Superior temporal gyrus (tissue), 1 donor: ENCODE data around the gene FAM83B.
"Not testable (repeated sequence)": the region's sequence is repeated elsewhere in the genome, so short reads cannot be mapped to it uniquely, and the experiment has no call there.

Experiments used
- DNase-seq: peaks from one replicate; pipeline ENCODE4 v3.0.0-alpha.2; 2016; ENCODE audit errors: extremely low spot score

The FAM83B gene

DNA sequence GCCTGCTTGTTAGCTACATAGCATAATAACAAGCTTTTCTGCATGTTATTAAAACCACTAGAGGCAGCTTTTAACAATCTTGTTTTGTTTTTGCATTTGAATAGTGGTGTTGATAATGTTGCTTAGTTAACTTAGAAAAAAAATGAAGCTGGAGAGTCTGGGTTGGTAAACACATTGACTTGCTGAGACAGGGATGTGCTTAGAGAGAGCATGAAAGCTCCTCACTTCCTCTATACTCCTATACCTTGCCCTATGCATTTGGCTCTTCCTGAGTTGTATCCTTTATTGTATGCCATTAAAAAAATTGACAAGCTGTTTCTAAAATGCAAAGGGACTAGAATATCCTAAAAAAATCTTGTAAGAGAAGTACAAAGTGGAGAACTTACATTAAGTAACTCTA, 13.6 kb downstream of the FAM83B start:
- no peak for DNase-seq

DNA sequence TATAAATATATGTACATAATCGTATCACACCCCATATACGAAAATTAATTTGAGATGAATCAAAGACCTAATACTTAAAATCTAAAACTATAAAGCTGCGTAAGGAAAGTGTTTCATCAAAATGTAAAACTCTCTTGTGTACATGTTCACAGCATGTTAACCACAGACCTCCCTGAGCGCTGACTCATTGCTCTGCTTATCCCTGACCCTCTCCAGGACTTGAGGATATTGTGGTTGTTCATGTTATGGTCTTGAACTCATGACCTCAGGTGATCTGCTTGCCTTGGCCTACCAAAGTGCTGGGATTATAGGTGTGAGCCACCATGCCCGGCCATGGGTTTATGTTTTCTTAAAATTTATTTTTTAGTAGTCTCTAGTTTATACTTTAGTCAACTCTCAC, 14.2 kb downstream of the FAM83B start:
- DNase-seq, result no peak

GRCh38 chr6:54861905-54862616, 15.5 kb downstream of the FAM83B start:
- no peak for DNase-seq

DNA sequence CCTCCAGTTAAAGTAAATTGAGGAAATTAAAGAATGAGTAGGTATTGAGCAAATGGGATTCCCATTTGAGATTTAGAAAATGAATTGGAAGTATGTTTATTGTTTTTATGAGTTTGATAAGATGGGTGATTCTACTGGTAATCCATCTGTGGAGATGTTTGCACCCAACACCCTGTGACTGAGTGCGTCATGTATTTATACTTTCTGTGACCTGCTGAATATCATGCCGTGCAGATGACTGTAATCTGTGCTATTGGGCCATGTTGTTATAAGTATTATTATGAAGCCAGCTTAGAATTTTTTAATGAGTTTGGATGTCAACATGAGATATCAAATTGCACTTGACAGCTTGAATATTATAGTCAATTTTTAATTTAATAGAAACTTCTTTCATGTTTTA, 17.7 kb downstream of the FAM83B start:
- DNase-seq, result no peak

- no peak for DNase-seq
Observed at GRCh38 chr6:54865091-54865631, 18.6 kb downstream of the FAM83B start.

DNA sequence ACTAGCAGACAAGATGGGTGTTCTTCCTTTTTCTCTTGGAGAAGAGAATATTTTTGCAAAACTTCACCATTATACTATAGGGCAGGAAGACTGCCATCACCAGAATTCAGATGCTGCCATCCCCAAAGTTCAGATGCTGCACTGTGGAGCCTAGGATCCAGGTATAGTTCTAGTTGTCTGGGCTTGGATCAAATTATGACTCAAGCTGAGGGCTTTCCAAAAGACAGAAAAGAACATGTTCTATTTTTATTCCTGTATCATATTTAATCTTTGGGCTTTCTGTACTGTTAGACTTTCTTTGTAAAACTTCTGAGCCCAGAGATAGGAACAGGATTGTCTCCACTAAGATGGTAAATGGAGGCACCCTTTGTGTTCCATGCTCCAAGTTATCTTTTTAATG, 22.0 kb downstream of the FAM83B start:
- DNase-seq, result no peak

- DNase-seq, result no peak
Observed at GRCh38 chr6:54873599-54873998, 27.0 kb downstream of the FAM83B start.

GRCh38 chr6:54874349-54875048, 27.9 kb downstream of the FAM83B start:
- no peak for DNase-seq

GRCh38 chr6:54875539-54875938, 29.0 kb downstream of the FAM83B start:
- DNase-seq, result no peak

DNA sequence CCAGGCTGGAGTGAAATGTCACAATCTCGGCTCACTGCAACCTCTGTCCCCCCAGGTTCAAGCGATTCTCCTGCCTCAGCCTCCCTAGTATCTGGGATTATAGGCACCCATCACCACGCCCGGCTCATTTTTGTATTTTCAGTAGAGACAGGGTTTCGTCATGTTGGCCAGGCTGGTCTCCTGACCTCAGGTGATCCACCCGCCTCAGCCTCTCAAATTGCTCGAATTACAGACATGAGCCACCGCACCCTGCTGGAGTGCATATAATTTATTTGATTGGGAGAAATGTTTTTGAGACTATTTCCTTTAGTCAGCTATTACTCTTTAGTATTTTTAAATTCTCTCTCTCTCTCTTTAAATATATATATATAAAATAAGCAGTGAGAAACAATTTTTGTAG, 29.8 kb downstream of the FAM83B start:
- DNase-seq, result no peak

DNA sequence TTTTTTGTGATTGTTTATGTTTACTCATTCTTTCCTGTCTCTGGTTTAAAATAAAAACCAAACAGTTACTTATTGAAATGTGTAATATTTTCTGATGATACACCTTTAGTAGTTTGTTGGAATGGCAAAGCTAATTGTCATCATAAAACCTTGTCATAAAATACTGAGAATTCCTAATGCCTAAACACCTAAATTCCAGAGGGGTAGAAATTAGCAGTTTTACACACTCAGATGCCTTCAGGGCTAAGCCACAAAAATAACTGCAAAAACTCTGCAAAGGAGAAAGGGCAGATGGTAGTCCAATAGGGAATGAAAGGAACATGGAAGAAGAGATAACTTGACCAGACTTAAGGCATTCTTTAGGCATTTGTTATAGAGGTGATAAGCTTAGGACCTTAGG, 30.3 kb downstream of the FAM83B start:
- no peak for DNase-seq

GRCh38 chr6:54877713-54878317, 31.2 kb downstream of the FAM83B start:
- no peak for DNase-seq

GRCh38 chr6:54878718-54879117, 32.1 kb downstream of the FAM83B start:
- no peak for DNase-seq

GRCh38 chr6:54879188-54879985, 32.8 kb downstream of the FAM83B start:
- DNase-seq, result no peak

DNA sequence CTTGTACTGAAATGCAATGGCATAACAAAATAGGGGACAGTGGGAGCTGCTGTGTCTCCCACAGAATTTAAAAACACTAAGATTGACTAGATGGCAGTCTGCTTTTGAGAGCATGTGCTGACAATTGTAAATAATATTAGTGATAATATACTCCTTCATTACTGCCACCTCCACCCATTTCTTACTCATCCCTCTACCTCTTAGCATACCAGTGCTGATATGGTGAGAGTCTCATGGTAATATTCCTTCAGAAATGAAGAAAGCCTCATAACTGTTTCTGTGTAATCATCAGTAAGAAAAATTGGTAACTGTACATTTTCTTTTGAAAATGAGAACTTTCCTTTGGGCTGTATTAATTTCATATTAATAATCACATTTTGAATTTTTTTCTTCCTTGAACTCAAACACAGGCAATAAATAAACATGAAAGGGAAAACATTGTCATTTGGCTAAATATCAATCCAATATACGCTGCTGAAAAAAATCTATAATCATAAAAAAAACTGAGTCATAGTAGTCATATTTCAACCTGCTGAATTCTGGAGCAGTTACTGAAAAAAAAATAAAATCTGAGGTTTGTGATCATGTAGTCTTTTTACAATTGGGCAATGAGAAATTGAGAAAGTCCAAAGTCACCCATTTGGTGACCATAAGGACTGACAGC, 34.6 kb downstream of the FAM83B start:
- no peak for DNase-seq

- not testable (repeated sequence) for DNase-seq
Observed at GRCh38 chr6:54881891-54882290, 35.3 kb downstream of the FAM83B start.

- no peak for DNase-seq
Observed at GRCh38 chr6:54886932-54887584, 40.5 kb downstream of the FAM83B start.

DNA sequence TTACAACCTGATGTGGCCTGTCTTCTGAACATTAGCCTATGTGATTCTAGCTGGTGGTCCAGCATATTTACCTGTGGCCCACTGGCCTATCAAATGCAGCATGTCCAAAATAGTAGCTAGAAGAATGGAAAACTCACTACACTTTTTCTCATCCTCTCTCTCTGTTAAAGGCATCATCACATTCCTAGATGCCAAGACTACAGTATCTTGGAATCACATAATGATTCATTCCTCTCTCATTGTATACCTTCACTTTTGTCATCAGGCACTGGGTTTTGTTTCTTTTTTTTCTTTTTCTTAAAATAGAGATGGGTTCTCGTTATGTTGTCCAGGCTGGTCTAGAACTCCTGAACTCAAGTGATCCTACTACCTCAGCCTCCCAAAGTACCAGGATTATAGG, 45.0 kb downstream of the FAM83B start:
- DNase-seq, result no peak

GRCh38 chr6:54892831-54893230, 46.3 kb downstream of the FAM83B start:
- DNase-seq, result no peak

DNA sequence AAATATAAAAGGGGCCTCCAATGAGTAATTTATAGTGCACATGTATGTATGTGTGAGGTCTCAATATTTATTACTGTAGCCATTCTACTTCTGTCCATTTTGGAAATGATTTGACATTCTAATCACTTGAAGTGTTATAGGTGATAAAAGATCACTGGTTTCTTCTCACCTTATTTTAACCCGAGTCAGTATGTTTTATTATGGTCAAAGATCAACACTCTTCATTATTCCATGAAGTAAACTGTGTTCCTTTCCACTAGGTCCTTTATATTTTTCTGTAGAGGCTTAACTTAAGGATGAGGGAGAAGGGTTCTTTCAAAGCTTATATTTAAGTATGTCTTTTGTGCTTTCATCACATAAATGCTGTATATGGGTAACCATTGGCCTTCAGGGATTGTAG, 47.2 kb downstream of the FAM83B start:
- no peak for DNase-seq

DNA sequence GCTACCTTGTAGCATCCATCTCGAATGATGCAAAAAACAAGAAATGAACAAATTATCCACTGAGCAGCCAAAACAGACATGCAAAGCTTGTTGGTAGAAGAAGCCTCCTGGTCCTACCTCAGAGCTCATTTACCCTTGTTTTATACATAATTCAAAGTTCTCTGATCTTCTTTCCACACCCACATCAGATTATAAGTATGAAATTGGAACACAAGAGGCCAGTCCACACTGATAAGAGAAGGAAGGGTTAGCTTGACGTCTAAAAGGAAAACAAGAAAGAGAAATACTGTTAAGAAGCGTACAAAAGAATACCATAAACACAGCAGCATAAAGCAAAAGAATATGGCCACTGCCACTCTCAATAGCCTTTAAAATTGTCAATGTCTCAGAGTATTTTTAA, 49.7 kb downstream of the FAM83B start:
- no peak for DNase-seq
